ENCODE data around the gene AFAP1.

AFAP1 gene

GRCh38 chr4:7760706-7761105, 179.0 kb downstream of the AFAP1 start:
- in situ Hi-C loops (cut with MboI; ENCODE audit: low sequenced_read_pairs, unreplicated experiment): no loop called here
- TF ChIP-seq CTCF (IDR thresholded peaks at IDR 0.05; ENCODE audit: borderline replicate concordance, control extremely low read depth, extremely low read depth, insufficient read depth, missing control alignments): no peak
- no peak for DNase-seq (ENCODE audit: low spot score)

- no peak for DNase-seq (ENCODE audit: low spot score)
- in situ Hi-C loops (cut with MboI; ENCODE audit: low sequenced_read_pairs, unreplicated experiment): no loop called here
- TF ChIP-seq CTCF (IDR thresholded peaks at IDR 0.05; ENCODE audit: borderline replicate concordance, control extremely low read depth, extremely low read depth, insufficient read depth, missing control alignments): no peak
Observed at GRCh38 chr4:7760228-7760627, 179.4 kb downstream of the AFAP1 start.

- TF ChIP-seq CTCF (IDR thresholded peaks at IDR 0.05; ENCODE audit: borderline replicate concordance, control extremely low read depth, extremely low read depth, insufficient read depth, missing control alignments): no peak
- in situ Hi-C loops (cut with MboI; ENCODE audit: low sequenced_read_pairs, unreplicated experiment): no loop called here
- DNase-seq (ENCODE audit: low spot score): no peak
Observed at GRCh38 chr4:7759635-7760034, 180.0 kb downstream of the AFAP1 start.

- in situ Hi-C loops (cut with MboI; ENCODE audit: low sequenced_read_pairs, unreplicated experiment): no loop called here
- no peak for TF ChIP-seq CTCF (IDR thresholded peaks at IDR 0.05; ENCODE audit: borderline replicate concordance, control extremely low read depth, extremely low read depth, insufficient read depth, missing control alignments)
- no peak for DNase-seq (ENCODE audit: low spot score)
Observed at GRCh38 chr4:7759216-7759615, 180.4 kb downstream of the AFAP1 start.

GRCh38 chr4:7758476-7758875, 181.2 kb downstream of the AFAP1 start:
- no peak for DNase-seq (ENCODE audit: low spot score)
- TF ChIP-seq CTCF (IDR thresholded peaks at IDR 0.05; ENCODE audit: borderline replicate concordance, control extremely low read depth, extremely low read depth, insufficient read depth, missing control alignments): no peak
- in situ Hi-C loops (cut with MboI; ENCODE audit: low sequenced_read_pairs, unreplicated experiment): no loop called here

GRCh38 chr4:7757501-7758471, 181.9 kb downstream of the AFAP1 start:
- no peak for DNase-seq (ENCODE audit: low spot score)
- no peak for TF ChIP-seq CTCF (IDR thresholded peaks at IDR 0.05; ENCODE audit: borderline replicate concordance, control extremely low read depth, extremely low read depth, insufficient read depth, missing control alignments)
- in situ Hi-C loops (cut with MboI; ENCODE audit: low sequenced_read_pairs, unreplicated experiment): no loop called here
